PFSK-1 (cell line): Measurements from ENCODE around the gene SLC2A10.

Source experiments
- FOXP2 ChIP-seq: optimal IDR thresholded peaks from 2 replicates; pipeline ENCODE3; 2011; ENCODE audit warnings: borderline replicate concordance, control low read depth, inconsistent platforms; ENCODE audit not compliant: insufficient read depth; ENCODE audit errors: extremely low read length, extremely low read depth
- POLR2AphosphoS5 ChIP-seq: IDR thresholded peaks from 2 replicates; pipeline ENCODE4 v1.6.1; 2012; ENCODE audit warnings: low read depth, mild to moderate bottlenecking, control low read depth, low read length, moderate library complexity
- SIN3A ChIP-seq: IDR thresholded peaks from 2 replicates; pipeline ENCODE4 v1.6.1; 2012; ENCODE audit warnings: mild to moderate bottlenecking, low read length, moderate library complexity, borderline replicate concordance; ENCODE audit not compliant: insufficient read depth
- TAF1 ChIP-seq: IDR thresholded peaks from 2 replicates; pipeline ENCODE4 v1.6.1; 2012; ENCODE audit warnings: low read length, control low read depth, borderline replicate concordance; ENCODE audit not compliant: insufficient read depth
- TF ChIP-seq, protein P1 (sequence below), 2 experiments: IDR thresholded peaks; 2 replicates each; pipeline versions ENCODE4 v1.6.1 to v1.8.0; 2011 to 2012; ENCODE audit warnings: low read depth in 2 of 2, low read length in 2 of 2, control low read depth in 1 of 2, inconsistent platforms in 1 of 2, mild to moderate bottlenecking in 1 of 2, moderate library complexity in 1 of 2; ENCODE audit not compliant: insufficient read depth in 1 of 2

DNA sequence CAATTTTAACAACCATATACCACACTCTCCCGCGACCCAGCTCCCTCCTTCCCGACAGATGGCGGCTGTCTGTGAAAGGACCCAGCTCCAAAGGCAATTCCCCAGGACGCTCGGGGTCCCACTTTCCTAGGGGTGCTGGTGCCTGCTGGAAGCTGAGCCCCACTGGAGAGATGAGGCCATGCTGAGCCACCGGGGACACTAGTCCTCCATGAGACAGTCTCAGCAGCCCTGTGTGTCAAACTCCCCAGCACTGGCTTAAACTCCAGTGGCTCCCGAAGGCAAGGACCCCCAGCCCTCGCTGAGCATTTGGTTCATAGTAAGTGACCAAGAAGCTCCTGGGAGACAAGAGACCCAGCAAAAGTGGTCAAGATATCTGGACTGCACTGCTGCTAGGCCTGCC is 52.1 kb downstream of the SLC2A10 start:
- TF ChIP-seq POLR2AphosphoS5 (no peak), TAF1 (no peak), SIN3A (no peak), FOXP2 (no peak)
- TF ChIP-seq, protein P1, sequence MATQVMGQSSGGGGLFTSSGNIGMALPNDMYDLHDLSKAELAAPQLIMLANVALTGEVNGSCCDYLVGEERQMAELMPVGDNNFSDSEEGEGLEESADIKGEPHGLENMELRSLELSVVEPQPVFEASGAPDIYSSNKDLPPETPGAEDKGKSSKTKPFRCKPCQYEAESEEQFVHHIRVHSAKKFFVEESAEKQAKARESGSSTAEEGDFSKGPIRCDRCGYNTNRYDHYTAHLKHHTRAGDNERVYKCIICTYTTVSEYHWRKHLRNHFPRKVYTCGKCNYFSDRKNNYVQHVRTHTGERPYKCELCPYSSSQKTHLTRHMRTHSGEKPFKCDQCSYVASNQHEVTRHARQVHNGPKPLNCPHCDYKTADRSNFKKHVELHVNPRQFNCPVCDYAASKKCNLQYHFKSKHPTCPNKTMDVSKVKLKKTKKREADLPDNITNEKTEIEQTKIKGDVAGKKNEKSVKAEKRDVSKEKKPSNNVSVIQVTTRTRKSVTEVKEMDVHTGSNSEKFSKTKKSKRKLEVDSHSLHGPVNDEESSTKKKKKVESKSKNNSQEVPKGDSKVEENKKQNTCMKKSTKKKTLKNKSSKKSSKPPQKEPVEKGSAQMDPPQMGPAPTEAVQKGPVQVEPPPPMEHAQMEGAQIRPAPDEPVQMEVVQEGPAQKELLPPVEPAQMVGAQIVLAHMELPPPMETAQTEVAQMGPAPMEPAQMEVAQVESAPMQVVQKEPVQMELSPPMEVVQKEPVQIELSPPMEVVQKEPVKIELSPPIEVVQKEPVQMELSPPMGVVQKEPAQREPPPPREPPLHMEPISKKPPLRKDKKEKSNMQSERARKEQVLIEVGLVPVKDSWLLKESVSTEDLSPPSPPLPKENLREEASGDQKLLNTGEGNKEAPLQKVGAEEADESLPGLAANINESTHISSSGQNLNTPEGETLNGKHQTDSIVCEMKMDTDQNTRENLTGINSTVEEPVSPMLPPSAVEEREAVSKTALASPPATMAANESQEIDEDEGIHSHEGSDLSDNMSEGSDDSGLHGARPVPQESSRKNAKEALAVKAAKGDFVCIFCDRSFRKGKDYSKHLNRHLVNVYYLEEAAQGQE (IDR thresholded peaks at IDR 0.05; ENCODE audit: insufficient read depth in 1 of 2, low read depth in 2 of 2, low read length in 2 of 2): no peak
